Panc1 (cell line): ENCODE measurements around the gene LYPD4. TPM values are rescaled to one million over a fixed set of nuclear protein-coding genes. Genes with fewer than 3 reads are reported as not detected.
A peak's percentile ranks its signal among the peaks of the same experiment; 100 is the strongest.

ENCODE experiments used
- ATAC-seq: fragments of 200-7000 bp; cut with Tn5 transposase; 2 replicates; pipeline ENCODE4 v1.9.1; 2020; ENCODE audit warnings: mild to moderate bottlenecking, moderate library complexity
- BruUV-seq: library from RNA; stranded (reverse); fragments of 400-500 nt; replicated peaks from 2 replicates; lab custom pipeline; 2021; lab: Mats Ljungman, UMichigan
- CTCF ChIA-PET: fragments of 300-600 bp; sonication (Branson Sonifier 250); formaldehyde crosslinking; loops from one replicate; lab custom pipeline; 2022; ENCODE audit warnings: antibody characterized with exemption; lab: Charles Lee
- POLR2A ChIA-PET: fragments of 300-600 bp; sonication (Branson Sonifier 250); formaldehyde crosslinking; loops from one replicate; lab custom pipeline; 2022; ENCODE audit warnings: antibody characterized with exemption; lab: Charles Lee
- DNase-seq: peaks from one replicate; pipeline ENCODE4 v3.0.0-alpha.2; 2010; ENCODE audit warnings: low read depth, low spot score
- H3K27ac ChIP-seq: 2 replicates; pipeline ENCODE4 v1.5.1; 2011; ENCODE audit warnings: mild to moderate bottlenecking, low read length, inconsistent platforms
- H3K27me3 ChIP-seq: fragments of 200-500 bp; sonication (Bioruptor generic); 2 replicates; pipeline ENCODE4 v1.6.0; 2014; ENCODE audit warnings: low read length, inconsistent platforms; ENCODE audit not compliant: control insufficient read depth, insufficient read depth
- H3K36me3 ChIP-seq: fragments of 200-500 bp; sonication (Bioruptor generic); 2 replicates; pipeline ENCODE4 v1.5.1; 2014; ENCODE audit warnings: inconsistent platforms, mild to moderate bottlenecking, low read length, moderate library complexity; ENCODE audit not compliant: control insufficient read depth, insufficient read depth
- H3K4me1 ChIP-seq: 2 replicates; pipeline ENCODE4 v1.5.1; 2011; ENCODE audit warnings: inconsistent platforms, mild to moderate bottlenecking, low read length, moderate library complexity; ENCODE audit not compliant: control insufficient read depth, insufficient read depth
- H3K4me3 ChIP-seq, 2 experiments: 2 replicates each; pipeline ENCODE4 v1.5.1; 2011 to 2012; ENCODE audit warnings: low read depth in 2 of 2, low read length in 2 of 2, mild to moderate bottlenecking in 2 of 2, inconsistent platforms in 1 of 2, moderate library complexity in 1 of 2
- H3K9me3 ChIP-seq: fragments of 200-500 bp; sonication (Bioruptor generic); 2 replicates; pipeline ENCODE4 v1.5.1; 2014; ENCODE audit warnings: low read depth, mild to moderate bottlenecking, inconsistent platforms, low read length, moderate library complexity; ENCODE audit not compliant: control insufficient read depth, insufficient read depth
- POLR2AphosphoS5 ChIP-seq: IDR thresholded peaks from 2 replicates; pipeline ENCODE4 v1.6.1; 2012; ENCODE audit warnings: mild to moderate bottlenecking, low read depth, low read length, moderate library complexity
- REST ChIP-seq, 2 experiments: IDR thresholded peaks; 2 replicates each; pipeline ENCODE4 v1.6.1; 2011 to 2012; ENCODE audit warnings: low read depth in 2 of 2, control low read depth in 1 of 2, low read length in 1 of 2, mild to moderate bottlenecking in 1 of 2, moderate library complexity in 1 of 2; ENCODE audit not compliant: insufficient read depth in 1 of 2
- SIN3A ChIP-seq: IDR thresholded peaks from 2 replicates; pipeline ENCODE4 v1.6.1; 2012; ENCODE audit warnings: low read depth, mild to moderate bottlenecking, low read length, moderate library complexity, borderline replicate concordance; ENCODE audit not compliant: insufficient read depth
- TCF7L2 ChIP-seq: IDR thresholded peaks from 2 replicates; pipeline ENCODE4 v1.6.1; 2011; ENCODE audit warnings: mild to moderate bottlenecking, low read depth, low read length, inconsistent platforms
- in situ Hi-C: cut with HindIII; loops from 2 replicates; pipeline ENCODE4 v1.10.0; 2016; ENCODE audit warnings: low sequenced_read_pairs, low pct_unique_long_range_greater_than_20kb
- intact Hi-C: fragments of 100-400 bp; cut with micrococcal nuclease; formaldehyde crosslinking; loops from one replicate; pipeline ENCODE4 v1.10.0; 2022; ENCODE audit not compliant: unreplicated experiment
- total RNA-seq: library from RNA; stranded (reverse); gene quantifications from one replicate; pipeline ENCODE4 v1.2.1, GENCODE V29; 2021; ENCODE audit not compliant: unreplicated experiment
- TF ChIP-seq, protein P1 (sequence below): fragments of 450-650 bp; IDR thresholded peaks from 2 replicates; pipeline ENCODE4 v1.5.1; 2017; ENCODE audit warnings: mild to moderate bottlenecking

LYPD4 gene
- total RNA-seq, 1 experiment from 2014 or later = not detected

DNA sequence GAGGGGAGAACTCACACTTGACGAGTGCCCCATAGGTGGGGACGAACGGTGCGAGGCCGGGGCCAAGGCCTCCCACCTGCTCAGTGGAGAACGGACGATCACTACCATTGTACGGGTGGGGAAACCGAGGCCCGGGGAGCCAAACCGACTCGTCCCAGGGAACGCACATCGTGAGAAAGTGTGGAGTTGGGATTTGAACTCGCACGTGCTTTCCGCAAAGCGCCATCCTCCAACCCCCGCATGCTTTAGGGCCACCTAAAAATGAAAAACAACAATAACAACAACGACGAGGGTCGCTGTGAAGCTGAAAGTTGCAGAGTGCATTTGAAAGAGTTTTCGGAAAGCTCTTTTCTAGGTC, 39.0 kb upstream of the LYPD4 start:
- CTCF ChIA-PET = no interaction called here

GRCh38 chr19:41882568-41883462, 38.3 kb upstream of the LYPD4 start, which contains the start of gene ARHGEF1:
Gene ARHGEF1, plus strand, starts transcription at chr19:41883184. Its CDS starts 4,899 bp downstream, at chr19:41888083.
- peak within 1 kb of the TSS; percentile 79 to 93 for H3K4me3 ChIP-seq
- H3K9me3 ChIP-seq = no peaks in the 10 kb centered on the region
- POLR2A ChIA-PET = no interaction called here
- peak; percentile 27 for ATAC-seq
- H3K36me3 ChIP-seq = no peaks in the 10 kb centered on the region; the same call in 1 of the 2 replicates
- no TSS peak for BruUV-seq
- intact Hi-C loops (loop anchor here (10.0 kb wide), 1 partner anchor 52 kb away; no protein-coding TSS in a partner anchor), in situ Hi-C loops (no loop called here)
- H3K27ac ChIP-seq = peak within 1 kb of the TSS; percentile 83
- H3K4me1 ChIP-seq = peaks cover 21% of the 10 kb centered on the region
- no peaks in the 10 kb centered on the region for H3K27me3 ChIP-seq
- TF ChIP-seq TCF7L2 (no peak), REST (IDR thresholded peaks at IDR 0.05; ENCODE audit: insufficient read depth in 1 of 2, low read depth in 2 of 2, low read length in 1 of 2) (no peak)
- TF ChIP-seq, protein P1, sequence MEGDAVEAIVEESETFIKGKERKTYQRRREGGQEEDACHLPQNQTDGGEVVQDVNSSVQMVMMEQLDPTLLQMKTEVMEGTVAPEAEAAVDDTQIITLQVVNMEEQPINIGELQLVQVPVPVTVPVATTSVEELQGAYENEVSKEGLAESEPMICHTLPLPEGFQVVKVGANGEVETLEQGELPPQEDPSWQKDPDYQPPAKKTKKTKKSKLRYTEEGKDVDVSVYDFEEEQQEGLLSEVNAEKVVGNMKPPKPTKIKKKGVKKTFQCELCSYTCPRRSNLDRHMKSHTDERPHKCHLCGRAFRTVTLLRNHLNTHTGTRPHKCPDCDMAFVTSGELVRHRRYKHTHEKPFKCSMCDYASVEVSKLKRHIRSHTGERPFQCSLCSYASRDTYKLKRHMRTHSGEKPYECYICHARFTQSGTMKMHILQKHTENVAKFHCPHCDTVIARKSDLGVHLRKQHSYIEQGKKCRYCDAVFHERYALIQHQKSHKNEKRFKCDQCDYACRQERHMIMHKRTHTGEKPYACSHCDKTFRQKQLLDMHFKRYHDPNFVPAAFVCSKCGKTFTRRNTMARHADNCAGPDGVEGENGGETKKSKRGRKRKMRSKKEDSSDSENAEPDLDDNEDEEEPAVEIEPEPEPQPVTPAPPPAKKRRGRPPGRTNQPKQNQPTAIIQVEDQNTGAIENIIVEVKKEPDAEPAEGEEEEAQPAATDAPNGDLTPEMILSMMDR = no peak
- CTCF ChIA-PET = no interaction called here
- DNase-seq = no peak

More for the DNA sequence above, 39.0 kb upstream of the LYPD4 start:
- ATAC-seq (no peak), DNase-seq (no peak)
- Histone ChIP-seq H3K36me3 (no peaks in the 10 kb centered on the region; the same call in 1 of the 2 replicates), H3K4me3 (peak overlapping the region; percentile 79 to 93), H3K27ac (peak overlapping the region; percentile 83), H3K4me1 (peaks cover 24% of the 10 kb centered on the region), H3K27me3 (no peaks in the 10 kb centered on the region), H3K9me3 (no peaks in the 10 kb centered on the region)
- no TSS peak for BruUV-seq
- intact Hi-C loops = loop anchor here (10.0 kb wide), 1 partner anchor 51 kb away; no protein-coding TSS in a partner anchor
- in situ Hi-C loops = no loop called here
- POLR2A ChIA-PET = no interaction called here
- TF ChIP-seq SIN3A (no peak), POLR2AphosphoS5 (no peak), REST (IDR thresholded peaks at IDR 0.05; ENCODE audit: insufficient read depth in 1 of 2, low read depth in 2 of 2, low read length in 1 of 2) (no peak), TCF7L2 (no peak)
- TF ChIP-seq, protein P1 = no peak
